Neural cell (in vitro differentiated cells): ENCODE results near the gene IL6ST.

Experiments used
- EP300 ChIP-seq: fragments of 450-650 bp; conservative IDR thresholded peaks from 2 replicates; pipeline ENCODE4 v1.6.1; 2014; ENCODE audit warnings: antibody characterized with exemption, mild to moderate bottlenecking, moderate library complexity; ENCODE audit not compliant: poor library complexity, severe bottlenecking
- EZH2 ChIP-seq: fragments of 200-600, 300-800 bp; shearing (Covaris generic), sonication (generic); IDR thresholded peaks from 2 replicates; pipeline ENCODE4 v1.6.1; 2014; ENCODE audit warnings: antibody characterized with exemption, low read length, borderline replicate concordance, mild to moderate bottlenecking; ENCODE audit not compliant: insufficient read depth, poor library complexity, severe bottlenecking
- MXI1 ChIP-seq: fragments of 450-650 bp; conservative IDR thresholded peaks from 2 replicates; pipeline ENCODE4 v1.6.1; 2014; ENCODE audit warnings: antibody characterized with exemption, mild to moderate bottlenecking; ENCODE audit not compliant: poor library complexity, severe bottlenecking
- POLR2AphosphoS5 ChIP-seq: IDR thresholded peaks from 2 replicates; pipeline ENCODE4 v1.6.1; 2012
- RAD21 ChIP-seq: fragments of 450-650 bp; conservative IDR thresholded peaks from 2 replicates; pipeline ENCODE4 v1.6.1; 2014; ENCODE audit warnings: antibody characterized with exemption, mild to moderate bottlenecking, moderate library complexity
- SMC3 ChIP-seq: fragments of 450-650 bp; conservative IDR thresholded peaks from 2 replicates; pipeline ENCODE4 v1.6.1; 2014; ENCODE audit warnings: antibody characterized with exemption, mild to moderate bottlenecking, moderate library complexity; ENCODE audit not compliant: poor library complexity
- TAF1 ChIP-seq: IDR thresholded peaks from 2 replicates; pipeline ENCODE4 v1.6.1; 2012; ENCODE audit warnings: low read depth
- TF ChIP-seq, protein P1 (sequence below): fragments of 450-650 bp; IDR thresholded peaks from 2 replicates; pipeline ENCODE4 v1.5.1; 2014; ENCODE audit warnings: antibody characterized with exemption, mild to moderate bottlenecking, moderate library complexity; ENCODE audit not compliant: poor library complexity, severe bottlenecking
- TF ChIP-seq, protein P2 (sequence below): IDR thresholded peaks from 2 replicates; pipeline ENCODE4 v1.6.1; 2012; ENCODE audit warnings: borderline replicate concordance

DNA sequence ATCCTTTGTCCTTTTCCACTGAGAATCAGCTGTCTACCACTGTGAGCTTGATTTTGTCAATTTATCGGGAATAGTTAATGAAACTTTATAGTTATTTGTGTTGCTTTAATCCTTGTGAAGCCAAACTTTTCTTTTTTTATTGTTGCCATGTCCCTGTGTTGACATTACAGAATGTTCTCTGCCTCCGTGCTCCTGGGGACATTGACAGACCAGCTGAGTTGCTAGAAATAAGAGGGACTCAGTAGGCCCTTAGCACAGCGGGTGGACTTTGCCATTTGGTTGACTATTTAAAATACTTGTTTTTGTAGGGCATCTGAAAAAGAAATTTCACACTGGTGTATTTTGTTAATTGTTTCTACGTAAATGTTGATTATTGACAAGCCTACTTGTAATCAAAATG is 73.1 kb downstream of the IL6ST start:
- TF ChIP-seq, protein P1, sequence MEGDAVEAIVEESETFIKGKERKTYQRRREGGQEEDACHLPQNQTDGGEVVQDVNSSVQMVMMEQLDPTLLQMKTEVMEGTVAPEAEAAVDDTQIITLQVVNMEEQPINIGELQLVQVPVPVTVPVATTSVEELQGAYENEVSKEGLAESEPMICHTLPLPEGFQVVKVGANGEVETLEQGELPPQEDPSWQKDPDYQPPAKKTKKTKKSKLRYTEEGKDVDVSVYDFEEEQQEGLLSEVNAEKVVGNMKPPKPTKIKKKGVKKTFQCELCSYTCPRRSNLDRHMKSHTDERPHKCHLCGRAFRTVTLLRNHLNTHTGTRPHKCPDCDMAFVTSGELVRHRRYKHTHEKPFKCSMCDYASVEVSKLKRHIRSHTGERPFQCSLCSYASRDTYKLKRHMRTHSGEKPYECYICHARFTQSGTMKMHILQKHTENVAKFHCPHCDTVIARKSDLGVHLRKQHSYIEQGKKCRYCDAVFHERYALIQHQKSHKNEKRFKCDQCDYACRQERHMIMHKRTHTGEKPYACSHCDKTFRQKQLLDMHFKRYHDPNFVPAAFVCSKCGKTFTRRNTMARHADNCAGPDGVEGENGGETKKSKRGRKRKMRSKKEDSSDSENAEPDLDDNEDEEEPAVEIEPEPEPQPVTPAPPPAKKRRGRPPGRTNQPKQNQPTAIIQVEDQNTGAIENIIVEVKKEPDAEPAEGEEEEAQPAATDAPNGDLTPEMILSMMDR: no peak
- no peak for TF ChIP-seq TAF1
- no peak for TF ChIP-seq POLR2AphosphoS5
- no peak for TF ChIP-seq EZH2
- TF ChIP-seq MXI1: no peak
- no peak for TF ChIP-seq SMC3
- TF ChIP-seq, protein P2, sequence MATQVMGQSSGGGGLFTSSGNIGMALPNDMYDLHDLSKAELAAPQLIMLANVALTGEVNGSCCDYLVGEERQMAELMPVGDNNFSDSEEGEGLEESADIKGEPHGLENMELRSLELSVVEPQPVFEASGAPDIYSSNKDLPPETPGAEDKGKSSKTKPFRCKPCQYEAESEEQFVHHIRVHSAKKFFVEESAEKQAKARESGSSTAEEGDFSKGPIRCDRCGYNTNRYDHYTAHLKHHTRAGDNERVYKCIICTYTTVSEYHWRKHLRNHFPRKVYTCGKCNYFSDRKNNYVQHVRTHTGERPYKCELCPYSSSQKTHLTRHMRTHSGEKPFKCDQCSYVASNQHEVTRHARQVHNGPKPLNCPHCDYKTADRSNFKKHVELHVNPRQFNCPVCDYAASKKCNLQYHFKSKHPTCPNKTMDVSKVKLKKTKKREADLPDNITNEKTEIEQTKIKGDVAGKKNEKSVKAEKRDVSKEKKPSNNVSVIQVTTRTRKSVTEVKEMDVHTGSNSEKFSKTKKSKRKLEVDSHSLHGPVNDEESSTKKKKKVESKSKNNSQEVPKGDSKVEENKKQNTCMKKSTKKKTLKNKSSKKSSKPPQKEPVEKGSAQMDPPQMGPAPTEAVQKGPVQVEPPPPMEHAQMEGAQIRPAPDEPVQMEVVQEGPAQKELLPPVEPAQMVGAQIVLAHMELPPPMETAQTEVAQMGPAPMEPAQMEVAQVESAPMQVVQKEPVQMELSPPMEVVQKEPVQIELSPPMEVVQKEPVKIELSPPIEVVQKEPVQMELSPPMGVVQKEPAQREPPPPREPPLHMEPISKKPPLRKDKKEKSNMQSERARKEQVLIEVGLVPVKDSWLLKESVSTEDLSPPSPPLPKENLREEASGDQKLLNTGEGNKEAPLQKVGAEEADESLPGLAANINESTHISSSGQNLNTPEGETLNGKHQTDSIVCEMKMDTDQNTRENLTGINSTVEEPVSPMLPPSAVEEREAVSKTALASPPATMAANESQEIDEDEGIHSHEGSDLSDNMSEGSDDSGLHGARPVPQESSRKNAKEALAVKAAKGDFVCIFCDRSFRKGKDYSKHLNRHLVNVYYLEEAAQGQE: no peak
- no peak for TF ChIP-seq EP300
- TF ChIP-seq RAD21: no peak
